GM10266 (cell line): Measurements from ENCODE around the gene DCDC1.

Experiments
- DNase-seq: peaks from one replicate; pipeline ENCODE4 v3.0.0; 2012; ENCODE audit errors: extremely low spot score
- CTCF ChIP-seq: IDR thresholded peaks from 2 replicates; pipeline ENCODE4 v1.5.1; 2012; ENCODE audit warnings: mild to moderate bottlenecking, low read depth; ENCODE audit not compliant: control insufficient read depth, insufficient read depth; ENCODE audit errors: missing control alignments

Gene DCDC1

GRCh38 chr11:31173926-31174680 is 195.4 kb downstream of the DCDC1 start:
- DNase-seq = no peak
- TF ChIP-seq CTCF = no peak

- TF ChIP-seq CTCF = no peak
- DNase-seq = no peak
These were observed 208.8 kb downstream of the DCDC1 start for GRCh38 chr11:31160504-31161422.

- DNase-seq = no peak
- TF ChIP-seq CTCF = no peak
These were observed 218.7 kb downstream of the DCDC1 start for GRCh38 chr11:31150841-31151240.

GRCh38 chr11:31150011-31150410 is 219.5 kb downstream of the DCDC1 start:
- no peak for TF ChIP-seq CTCF
- DNase-seq = no peak

GRCh38 chr11:31141789-31142188 is 227.8 kb downstream of the DCDC1 start:
- no peak for TF ChIP-seq CTCF
- no peak for DNase-seq

GRCh38 chr11:31139479-31139878 is 230.1 kb downstream of the DCDC1 start:
- no peak for DNase-seq
- TF ChIP-seq CTCF = no peak
